HG02610 (cell line): Measurements from ENCODE around the gene BMP2K.
"Not testable (repeated sequence)": the region's sequence is repeated elsewhere in the genome, so short reads cannot be mapped to it uniquely, and the experiment has no call there.

ENCODE experiments used
- ATAC-seq: cut with Tn5 transposase; IDR thresholded peaks from one replicate; pipeline ENCODE4 v1.9.1; 2021; ENCODE audit warnings: mild to moderate bottlenecking, moderate library complexity; ENCODE audit not compliant: unreplicated experiment

BMP2K gene

DNA sequence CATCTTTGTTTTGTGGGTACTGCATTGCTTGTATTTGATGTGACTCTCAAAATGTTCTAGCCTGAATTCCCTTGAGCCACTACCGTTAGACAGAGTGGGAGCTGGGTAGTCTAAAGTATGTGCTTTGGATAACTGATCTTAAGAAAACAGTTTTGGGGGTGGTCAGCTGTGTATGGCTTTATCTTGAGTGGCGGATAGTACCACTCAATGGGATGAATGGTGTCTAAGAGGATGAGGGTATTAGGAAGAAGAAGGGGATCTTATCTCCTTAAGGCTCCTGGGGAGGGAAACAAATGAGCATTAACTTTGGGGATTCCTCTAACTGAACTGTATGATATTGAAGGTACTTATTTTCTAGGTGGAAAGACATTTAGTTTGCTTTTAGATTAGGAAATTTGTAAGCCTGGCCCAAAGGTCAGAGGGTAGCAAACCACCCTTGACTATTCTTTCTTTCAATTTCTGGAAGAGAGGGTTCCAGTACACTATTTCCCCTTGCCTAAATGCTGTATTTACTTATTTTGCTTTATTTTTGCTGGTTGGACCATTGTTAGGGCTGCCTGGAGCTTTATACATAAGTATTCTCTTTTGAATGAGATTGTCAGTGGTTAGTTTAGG, 11.3 kb downstream of the BMP2K start:
- ATAC-seq: peak; percentile 42

DNA sequence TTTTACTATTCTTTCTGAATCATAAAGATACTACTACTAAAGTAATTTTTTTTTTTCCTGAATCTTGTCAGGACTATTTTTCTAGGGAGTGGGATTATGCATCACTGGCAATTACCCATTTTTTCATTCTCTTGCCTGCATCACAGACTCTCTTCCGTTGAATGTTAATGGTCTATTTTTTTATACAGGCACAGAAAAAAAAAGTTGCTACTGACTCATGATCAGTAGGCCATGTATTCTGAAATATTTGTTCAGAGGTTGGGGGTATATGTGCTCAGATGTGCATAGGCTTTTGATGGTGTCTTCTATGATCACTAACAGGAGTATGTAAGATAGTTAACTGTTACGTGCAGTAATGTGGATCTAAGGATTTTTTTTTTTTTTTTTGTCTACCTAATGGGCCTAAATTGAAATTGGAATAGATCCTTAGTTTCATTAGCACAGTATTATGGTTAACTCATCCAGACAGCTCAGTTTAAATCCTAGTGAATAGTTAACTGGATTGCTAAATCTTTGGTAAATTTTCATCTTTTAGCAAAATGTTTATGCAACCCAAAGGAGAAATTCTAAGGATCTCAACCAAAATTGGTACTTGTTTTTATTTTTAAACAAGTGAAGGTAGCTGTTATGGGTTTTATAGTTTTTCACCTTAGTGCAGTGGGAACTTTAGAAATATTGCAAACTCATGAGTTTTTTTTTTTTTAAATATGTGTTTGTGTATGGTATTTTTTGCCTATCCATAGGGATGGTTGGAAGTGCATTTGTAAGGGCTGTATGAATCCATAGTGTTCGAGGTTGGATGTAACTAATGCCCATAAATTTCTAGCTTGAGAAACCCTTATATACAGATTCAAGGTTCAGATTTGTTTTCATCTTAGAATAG, 12.1 kb downstream of the BMP2K start:
- ATAC-seq: no peak

- ATAC-seq: not testable (repeated sequence)
Observed at GRCh38 chr4:78795594-78796416, 19.7 kb downstream of the BMP2K start.

DNA sequence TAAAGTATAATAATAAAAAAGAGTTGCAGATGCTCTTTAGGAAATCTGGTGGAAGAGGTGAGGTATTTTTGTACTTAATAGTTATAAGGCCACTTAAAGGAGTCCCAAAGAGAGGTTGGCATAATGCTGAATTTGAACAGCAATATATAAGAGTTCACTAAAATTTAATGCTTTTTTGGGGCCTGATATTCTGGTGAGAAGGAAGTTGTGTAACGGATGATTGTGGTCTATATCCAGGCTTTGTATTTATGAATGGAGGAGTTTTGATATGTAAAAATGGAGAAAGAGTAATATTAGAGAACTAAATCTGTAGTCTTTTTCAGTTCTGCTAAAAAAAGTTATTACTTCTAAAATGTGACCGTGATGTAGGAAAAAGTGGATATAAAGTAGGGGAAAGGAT, 20.4 kb downstream of the BMP2K start:
- no peak for ATAC-seq

DNA sequence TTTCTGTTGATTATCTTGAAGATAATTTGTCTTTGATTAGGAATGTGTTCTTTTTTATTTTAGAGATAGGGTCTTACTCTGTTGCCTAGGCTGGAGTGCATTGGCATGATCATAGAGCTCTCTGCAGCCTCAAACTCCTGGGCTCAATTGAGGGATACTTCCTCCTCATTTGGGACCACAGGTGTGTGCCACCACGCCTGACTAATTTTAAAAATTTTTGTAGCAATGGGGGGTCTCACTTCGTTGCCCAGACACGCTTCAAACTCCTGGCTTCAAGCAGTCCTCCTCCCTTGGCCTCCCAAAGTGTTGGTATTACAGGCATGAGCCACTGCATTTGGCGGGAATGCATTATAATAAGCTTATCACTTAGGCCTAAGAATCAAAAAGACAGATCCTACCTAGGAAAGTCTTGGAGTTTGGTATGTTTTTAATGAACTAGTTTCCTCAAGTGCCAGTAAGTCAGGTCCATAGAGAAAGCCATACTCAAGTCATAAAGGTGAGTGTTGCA, 21.7 kb downstream of the BMP2K start:
- no peak for ATAC-seq

- peak; percentile 75 for ATAC-seq
Observed at GRCh38 chr4:78799551-78800495, 23.7 kb downstream of the BMP2K start.

DNA sequence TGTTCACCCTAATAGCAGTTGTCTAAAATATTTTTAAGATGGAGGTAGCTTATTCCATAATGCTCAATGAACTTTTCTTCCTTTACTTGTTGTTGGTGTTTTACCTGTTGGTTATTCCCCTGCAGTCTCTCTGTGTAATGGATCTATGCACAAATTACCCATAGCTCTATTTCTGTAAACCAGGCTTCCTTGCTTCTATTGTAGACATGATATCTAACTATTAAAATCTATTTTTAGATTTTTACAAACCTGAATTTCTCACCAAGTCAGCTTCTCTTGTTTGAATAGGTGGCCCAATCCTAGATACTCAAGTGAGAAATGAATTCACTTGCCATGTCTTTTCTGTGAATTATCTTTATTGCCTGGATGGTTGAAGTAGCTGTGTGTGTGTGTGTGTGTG, 24.8 kb downstream of the BMP2K start:
- ATAC-seq: no peak

DNA sequence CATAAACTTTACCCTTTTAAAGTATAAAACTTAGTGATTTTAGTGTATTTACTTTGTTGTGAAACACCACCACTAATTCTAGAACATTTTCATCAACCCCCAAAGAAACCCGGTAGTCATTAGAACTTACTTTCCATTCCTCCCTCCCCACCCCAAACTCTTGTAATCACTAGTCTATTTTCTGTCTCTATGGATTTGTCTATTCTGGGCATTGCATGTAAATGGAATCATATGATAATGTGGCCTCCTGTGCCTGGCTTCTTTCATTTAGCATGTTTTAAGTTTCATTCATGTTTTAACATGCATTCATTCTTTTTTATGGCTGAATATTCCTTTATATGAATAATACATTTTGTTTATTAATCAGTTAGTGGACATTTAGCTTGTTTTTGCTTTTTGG, 27.8 kb downstream of the BMP2K start:
- ATAC-seq: no peak

- no peak for ATAC-seq
Observed at GRCh38 chr4:78806943-78807460, 30.9 kb downstream of the BMP2K start.

DNA sequence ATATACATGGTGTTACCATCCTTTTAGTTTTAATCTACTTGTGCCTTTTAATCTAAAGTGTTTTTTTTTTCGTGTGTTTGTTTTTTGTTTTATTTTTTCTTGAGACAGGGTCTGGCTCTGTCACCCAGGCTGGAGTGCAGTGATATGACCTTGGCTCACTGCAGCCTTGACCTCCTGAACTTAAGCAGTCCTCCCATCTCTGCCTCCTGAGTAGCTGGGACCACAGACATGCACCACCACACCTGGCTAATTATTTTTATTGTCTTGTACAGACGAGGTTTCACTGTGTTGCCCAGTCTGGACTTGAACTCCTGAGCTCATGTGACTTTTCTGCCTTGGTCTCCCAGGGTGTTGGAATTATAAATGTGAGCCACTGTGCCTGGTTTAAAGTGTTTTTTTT, 33.1 kb downstream of the BMP2K start:
- no peak for ATAC-seq

DNA sequence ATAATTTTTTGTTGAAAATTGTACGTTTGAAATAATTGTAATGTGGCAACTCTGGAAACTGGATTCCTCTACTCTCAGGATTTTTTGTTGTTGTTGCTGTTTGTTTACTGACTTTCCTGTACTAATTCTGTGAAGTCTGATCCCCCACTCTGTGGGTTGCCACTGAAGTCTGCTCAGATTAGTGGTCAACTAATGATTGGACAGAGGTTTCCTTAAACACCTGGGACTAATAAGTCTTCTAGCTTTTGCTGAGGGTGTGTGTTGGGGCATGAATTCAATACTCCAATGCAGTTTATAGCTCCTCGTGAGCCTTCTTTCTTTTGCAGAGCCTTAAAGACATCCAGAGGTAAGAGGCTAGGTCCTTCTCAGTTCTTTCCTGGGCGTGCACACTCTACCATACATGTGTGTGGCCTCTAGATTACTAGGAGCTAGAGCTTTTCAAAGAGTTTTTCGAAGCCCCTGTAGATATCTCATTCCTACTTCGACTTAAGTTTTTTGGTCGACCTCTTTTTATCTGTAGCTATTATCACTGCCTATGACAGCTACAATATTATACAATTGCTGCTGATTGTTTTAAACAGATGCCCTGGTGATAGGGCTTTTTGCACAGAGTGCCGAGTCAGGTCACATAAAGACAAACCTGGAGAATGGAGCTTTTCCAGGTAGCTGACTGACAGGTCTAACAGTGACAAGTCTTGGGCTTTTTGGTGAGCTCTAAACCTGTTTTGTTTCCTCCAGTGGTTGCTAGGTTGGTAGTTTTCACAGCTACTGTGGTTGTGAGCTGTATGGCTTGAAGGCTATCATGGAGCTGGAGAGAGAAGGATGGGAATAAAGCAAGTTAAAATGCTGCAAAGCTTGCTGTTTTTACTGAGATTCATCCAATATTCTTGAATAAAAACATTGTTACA, 34.0 kb downstream of the BMP2K start:
- no peak for ATAC-seq

DNA sequence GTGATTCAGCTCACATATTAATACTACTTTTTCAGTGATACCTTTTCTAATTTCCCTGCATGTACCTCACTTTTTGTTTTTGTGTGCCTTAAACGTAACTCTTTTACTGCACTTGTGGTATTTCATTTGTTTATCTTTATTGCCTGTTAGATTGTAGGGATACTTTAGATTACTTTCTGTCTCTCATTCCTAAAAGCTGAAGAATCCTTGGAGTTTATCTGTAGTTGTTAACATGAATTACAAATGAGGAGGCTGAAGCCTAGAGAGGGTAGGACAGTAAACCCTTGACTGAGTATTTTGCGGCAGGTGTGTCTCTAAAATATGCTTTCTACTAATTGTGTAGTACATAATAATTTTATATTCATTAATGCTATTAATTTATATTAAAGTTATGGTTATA, 34.9 kb downstream of the BMP2K start:
- ATAC-seq: no peak

DNA sequence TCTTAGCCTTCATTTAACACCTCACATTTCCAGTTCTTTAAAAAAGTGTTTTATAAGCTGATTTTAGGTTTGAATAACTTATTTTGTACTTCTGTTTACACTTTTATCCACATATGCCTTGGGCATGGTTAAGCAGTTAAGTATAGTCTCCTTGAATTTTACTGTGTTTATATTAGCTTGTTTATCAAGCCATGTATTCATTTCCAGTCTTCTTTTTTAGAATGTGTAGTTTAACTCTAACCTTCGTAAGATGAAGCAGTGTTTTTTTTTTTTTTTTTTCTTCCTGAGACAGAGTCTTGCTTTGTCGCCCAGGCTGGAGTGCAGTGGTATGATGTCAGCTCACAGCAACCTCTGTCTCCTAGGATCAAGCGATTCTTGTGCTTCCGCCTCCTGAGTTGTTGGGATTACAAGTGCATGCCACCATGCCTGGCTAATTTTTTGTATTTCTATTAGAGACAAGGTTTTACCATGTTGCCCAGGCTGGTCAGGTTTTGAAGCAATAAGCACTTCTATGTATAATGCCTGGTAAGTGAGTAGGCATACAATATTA, 42.5 kb downstream of the BMP2K start:
- no peak for ATAC-seq

GRCh38 chr4:78824001-78824400, 47.9 kb downstream of the BMP2K start:
- ATAC-seq: no peak

GRCh38 chr4:78827191-78827590, 51.0 kb downstream of the BMP2K start:
- no peak for ATAC-seq

DNA sequence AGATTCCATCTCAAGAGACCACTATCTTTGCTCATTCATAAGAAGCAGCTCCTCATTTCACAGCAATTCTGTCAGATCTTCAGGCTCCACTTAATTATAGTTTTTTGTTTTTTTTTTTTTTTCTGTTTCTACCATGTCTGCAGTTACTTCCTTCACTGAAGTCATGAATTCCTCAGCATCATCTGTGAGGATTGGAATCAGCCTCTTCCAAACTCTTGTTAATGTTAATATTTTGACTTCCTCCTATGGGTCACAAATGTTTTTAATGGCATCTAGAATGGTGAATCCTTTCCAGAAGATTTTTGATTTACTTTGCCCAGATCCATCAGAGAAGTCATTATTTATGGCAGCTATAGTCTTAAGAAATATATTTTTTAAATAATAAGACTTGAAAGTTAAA, 53.1 kb downstream of the BMP2K start:
- no peak for ATAC-seq

DNA sequence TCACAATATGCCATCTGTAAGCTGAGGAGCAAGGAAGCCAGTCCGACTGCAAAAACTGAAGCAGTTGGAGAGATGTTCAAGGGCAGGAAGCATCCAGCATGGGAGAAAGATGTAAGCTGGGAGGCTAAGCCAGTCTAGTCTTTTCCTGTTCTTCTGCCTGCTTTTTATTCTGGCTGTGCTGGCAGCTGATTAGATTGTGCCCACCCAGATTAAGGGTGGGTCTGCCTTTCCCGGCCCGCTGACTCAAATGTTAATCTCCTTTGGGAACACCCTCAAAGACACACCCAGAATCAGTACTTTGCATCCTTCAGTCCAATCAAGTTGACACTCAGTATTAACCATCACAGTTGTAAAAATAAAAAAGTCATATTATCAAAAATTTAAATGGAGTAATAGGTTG, 63.5 kb downstream of the BMP2K start:
- ATAC-seq: not testable (repeated sequence)

DNA sequence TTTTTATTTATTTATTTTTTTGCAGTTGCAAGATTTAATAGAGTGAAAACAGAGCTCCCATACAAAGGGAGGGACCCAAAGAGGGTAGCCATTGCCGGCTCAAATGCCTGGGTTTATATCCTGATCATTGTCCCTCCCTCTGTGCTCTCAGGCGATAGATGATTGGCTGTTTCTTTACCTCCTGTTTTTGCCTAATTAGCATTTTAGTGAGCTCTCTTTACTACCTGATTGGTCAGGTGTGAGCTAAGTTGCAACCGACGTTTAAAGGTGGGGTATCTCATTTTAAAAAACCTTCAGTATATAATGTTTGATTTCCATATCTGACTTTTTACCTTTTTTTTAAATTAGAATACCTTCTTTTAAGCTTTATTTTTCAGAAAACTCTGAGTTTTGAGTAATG, 64.1 kb downstream of the BMP2K start:
- not testable (repeated sequence) for ATAC-seq

DNA sequence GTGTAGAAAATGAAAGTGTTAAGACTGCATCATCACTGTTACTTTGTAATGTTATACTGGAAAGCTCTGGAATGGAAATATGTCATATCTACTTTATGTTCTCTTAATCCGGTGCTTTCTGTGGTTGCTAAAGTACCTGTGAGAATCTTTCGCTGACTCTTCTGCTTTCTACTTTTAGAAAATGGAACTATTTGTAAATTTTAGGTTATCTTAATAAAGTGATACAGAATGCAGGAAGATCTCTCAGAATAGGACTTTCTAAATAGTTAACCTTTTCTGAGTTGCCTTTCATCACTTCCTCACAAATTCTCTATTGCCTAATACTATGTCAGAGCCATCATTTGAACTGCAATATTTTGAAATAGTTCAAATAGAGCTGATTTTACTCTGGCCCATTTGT, 69.3 kb downstream of the BMP2K start:
- ATAC-seq: peak; percentile 85
